Kasumi-1 (cell line): ENCODE results near the gene RIN2.
A peak's percentile ranks its signal among the peaks of the same experiment; 100 is the strongest.

Experiments
- DNase-seq, 2 experiments: peaks; one replicate each; lab custom pipeline; 2025; lab: John Stamatoyannopoulos, UW

Gene RIN2

GRCh38 chr20:19764207-19764606 lies 6.1 kb downstream of the RIN2 start:
- DNase-seq: no peak

- no peak for DNase-seq
Observed at GRCh38 chr20:19765266-19765665, 7.2 kb downstream of the RIN2 start.

GRCh38 chr20:19765913-19766312 lies 7.9 kb downstream of the RIN2 start:
- no peak for DNase-seq

- DNase-seq: no peak
Observed at GRCh38 chr20:19767070-19767469, 9.0 kb downstream of the RIN2 start.

GRCh38 chr20:19768325-19768842 lies 10.3 kb downstream of the RIN2 start:
- DNase-seq: no peak

- no peak for DNase-seq
Observed at GRCh38 chr20:19769507-19769906, 11.4 kb downstream of the RIN2 start.

- DNase-seq: no peak
Observed at GRCh38 chr20:19770375-19770774, 12.3 kb downstream of the RIN2 start.

- DNase-seq: no peak
Observed at GRCh38 chr20:19771031-19771430, 13.0 kb downstream of the RIN2 start.

- DNase-seq: no peak
Observed at GRCh38 chr20:19773471-19773870, 15.4 kb downstream of the RIN2 start.

GRCh38 chr20:19774135-19774933 lies 16.3 kb downstream of the RIN2 start:
- DNase-seq: no peak

GRCh38 chr20:19775353-19776253 lies 17.5 kb downstream of the RIN2 start:
- DNase-seq: no peak

GRCh38 chr20:19777315-19777714 lies 19.3 kb downstream of the RIN2 start:
- DNase-seq: no peak

- no peak for DNase-seq
Observed at GRCh38 chr20:19777981-19778380, 19.9 kb downstream of the RIN2 start.

GRCh38 chr20:19778404-19778803 lies 20.3 kb downstream of the RIN2 start:
- DNase-seq: no peak

- no peak for DNase-seq
Observed at GRCh38 chr20:19779634-19780033, 21.6 kb downstream of the RIN2 start.

GRCh38 chr20:19780261-19780660 lies 22.2 kb downstream of the RIN2 start:
- DNase-seq: no peak

GRCh38 chr20:19781235-19781634 lies 23.2 kb downstream of the RIN2 start:
- DNase-seq: no peak

GRCh38 chr20:19782669-19783068 lies 24.6 kb downstream of the RIN2 start:
- no peak for DNase-seq

GRCh38 chr20:19783966-19784401 lies 25.9 kb downstream of the RIN2 start:
- no peak for DNase-seq

GRCh38 chr20:19784511-19785172 lies 26.6 kb downstream of the RIN2 start:
- peak; percentile 72 to 73 for DNase-seq

- DNase-seq: no peak
Observed at GRCh38 chr20:19785173-19785982, 27.3 kb downstream of the RIN2 start.

- DNase-seq: no peak
Observed at GRCh38 chr20:19785983-19786285, 27.9 kb downstream of the RIN2 start.
